ENCODE results near the gene KANSL1. TPM values are rescaled to one million over a fixed set of nuclear protein-coding genes. Genes with fewer than 3 reads are reported as not detected.

The KANSL1 gene
- total and polyA plus RNA-seq, 2 of the 4 experiments (the other 2 are of a cell fraction): 19.1 to 49.6 TPM

DNA sequence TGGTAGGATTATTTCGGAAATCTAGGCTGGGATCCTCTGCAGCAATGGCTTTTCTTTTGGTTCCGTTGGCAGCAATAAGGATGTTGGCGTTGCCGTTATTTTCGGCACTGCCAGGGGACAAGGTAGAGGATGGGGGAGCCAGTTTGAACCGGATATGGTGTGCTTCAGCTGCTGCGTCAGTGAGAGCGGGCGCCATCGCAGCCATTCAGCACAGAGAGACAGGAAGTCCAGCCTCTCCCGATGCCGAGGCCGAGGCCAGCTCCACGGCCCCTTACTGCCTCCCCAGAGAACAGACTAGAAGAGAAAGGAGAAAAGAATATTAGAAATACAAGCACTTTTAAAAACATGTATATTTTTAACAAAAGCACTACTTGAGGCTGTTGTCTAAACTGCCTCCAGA is 21.3 kb downstream of the KANSL1 start:
- H3K79me1 ChIP-seq (ENCODE audit: low read depth in 1 of 2, low read length in 2 of 2): peaks cover 20 to 89% of the 10 kb centered on the region in 2 experiments
- in situ Hi-C loops (cut with MboI; ENCODE audit: low sequenced_read_pairs): no loop called here
- POLR2A ChIA-PET (ENCODE audit: unreplicated experiment): no interaction called here
- H3K9me3 ChIP-seq (ENCODE audit: control insufficient read depth, insufficient read depth, low read length): no peaks in the 10 kb centered on the region
- H4K20me1 ChIP-seq (ENCODE audit: insufficient read depth, low read length): peaks cover 98% of the 10 kb centered on the region
- H3K18ac ChIP-seq (ENCODE audit: low read depth, low read length): no peak overlapping the region
- CTCF ChIA-PET: interaction anchor here (0.5 to 1.4 kb wide), 2 partner anchors 21 to 180 kb away, joined by 3 read pairs; partner anchors contain the start of gene KANSL1
- H3K23ac ChIP-seq (ENCODE audit: low read depth, low read length): no peak overlapping the region
- no TSS peak for BruUV-seq (replicated peaks)
- H2BK5ac ChIP-seq (ENCODE audit: low read depth, low read length, poor library complexity, severe bottlenecking): no peak overlapping the region
- no peak overlapping the region for H3K4me2 ChIP-seq (ENCODE audit: low read depth, low read length)
- whole genome bisulfite sequencing, 2 experiments (ENCODE audit: extremely low coverage in 2 of 2, insufficient read length in 1 of 2): no CpG with 5 or more reads among the region's 14 CpGs
- H2AK5ac ChIP-seq (ENCODE audit: low read depth, low read length): no peak overlapping the region
- no peak overlapping the region for H2AFZ ChIP-seq (replicated peaks; ENCODE audit: low read length, poor library complexity)
- DNase-seq (no peak), ATAC-seq (ENCODE audit: low read depth) (no peak)
- H3K9ac ChIP-seq (ENCODE audit: low read depth, low read length): no peak overlapping the region
- H3K9me1 ChIP-seq (ENCODE audit: insufficient read depth, low read length): peaks cover 17% of the 10 kb centered on the region
- dilution Hi-C loops (cut with HindIII; ENCODE audit: low sequenced_read_pairs, unreplicated experiment): no loop called here
- no peak overlapping the region for H3K56ac ChIP-seq (ENCODE audit: extremely low read depth, insufficient read depth, low read length)
- intact Hi-C loops (cut with micrococcal nuclease): no loop called here
- no peak overlapping the region for H2BK15ac ChIP-seq (ENCODE audit: low read depth, low read length)
- no peak overlapping the region for H2BK120ac ChIP-seq (ENCODE audit: low read depth, low read length)
- H3K14ac ChIP-seq (replicated peaks; ENCODE audit: low read depth, low read length): no peak overlapping the region
- H4K8ac ChIP-seq (ENCODE audit: low read depth in 2 of 2, low read length in 2 of 2): no peak overlapping the region
- H3K4ac ChIP-seq (ENCODE audit: low read depth, low read length): no peak overlapping the region
- TF ChIP-seq, protein P1, sequence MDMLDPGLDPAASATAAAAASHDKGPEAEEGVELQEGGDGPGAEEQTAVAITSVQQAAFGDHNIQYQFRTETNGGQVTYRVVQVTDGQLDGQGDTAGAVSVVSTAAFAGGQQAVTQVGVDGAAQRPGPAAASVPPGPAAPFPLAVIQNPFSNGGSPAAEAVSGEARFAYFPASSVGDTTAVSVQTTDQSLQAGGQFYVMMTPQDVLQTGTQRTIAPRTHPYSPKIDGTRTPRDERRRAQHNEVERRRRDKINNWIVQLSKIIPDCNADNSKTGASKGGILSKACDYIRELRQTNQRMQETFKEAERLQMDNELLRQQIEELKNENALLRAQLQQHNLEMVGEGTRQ (IDR thresholded peaks at IDR 0.05; ENCODE audit: low read depth, low read length): no peak
- no peak for TF ChIP-seq MAFK (IDR thresholded peaks at IDR 0.05; ENCODE audit: low read depth, low read length)
- no peak for TF ChIP-seq RFX5 (IDR thresholded peaks at IDR 0.05; ENCODE audit: low read depth, low read length)
- no peak for TF ChIP-seq NFE2L2 (IDR thresholded peaks at IDR 0.05; ENCODE audit: low read depth, low read length)
- no peak for TF ChIP-seq POLR2A (IDR thresholded peaks at IDR 0.05; ENCODE audit: low read depth, low read length)
- no peak for TF ChIP-seq CHD1 (IDR thresholded peaks at IDR 0.05; ENCODE audit: low read depth, low read length)
- TF ChIP-seq, protein P2, sequence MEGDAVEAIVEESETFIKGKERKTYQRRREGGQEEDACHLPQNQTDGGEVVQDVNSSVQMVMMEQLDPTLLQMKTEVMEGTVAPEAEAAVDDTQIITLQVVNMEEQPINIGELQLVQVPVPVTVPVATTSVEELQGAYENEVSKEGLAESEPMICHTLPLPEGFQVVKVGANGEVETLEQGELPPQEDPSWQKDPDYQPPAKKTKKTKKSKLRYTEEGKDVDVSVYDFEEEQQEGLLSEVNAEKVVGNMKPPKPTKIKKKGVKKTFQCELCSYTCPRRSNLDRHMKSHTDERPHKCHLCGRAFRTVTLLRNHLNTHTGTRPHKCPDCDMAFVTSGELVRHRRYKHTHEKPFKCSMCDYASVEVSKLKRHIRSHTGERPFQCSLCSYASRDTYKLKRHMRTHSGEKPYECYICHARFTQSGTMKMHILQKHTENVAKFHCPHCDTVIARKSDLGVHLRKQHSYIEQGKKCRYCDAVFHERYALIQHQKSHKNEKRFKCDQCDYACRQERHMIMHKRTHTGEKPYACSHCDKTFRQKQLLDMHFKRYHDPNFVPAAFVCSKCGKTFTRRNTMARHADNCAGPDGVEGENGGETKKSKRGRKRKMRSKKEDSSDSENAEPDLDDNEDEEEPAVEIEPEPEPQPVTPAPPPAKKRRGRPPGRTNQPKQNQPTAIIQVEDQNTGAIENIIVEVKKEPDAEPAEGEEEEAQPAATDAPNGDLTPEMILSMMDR (conservative IDR thresholded peaks at IDR 0.05; ENCODE audit: low read depth, low read length): no peak
- TF ChIP-seq, protein P3, sequence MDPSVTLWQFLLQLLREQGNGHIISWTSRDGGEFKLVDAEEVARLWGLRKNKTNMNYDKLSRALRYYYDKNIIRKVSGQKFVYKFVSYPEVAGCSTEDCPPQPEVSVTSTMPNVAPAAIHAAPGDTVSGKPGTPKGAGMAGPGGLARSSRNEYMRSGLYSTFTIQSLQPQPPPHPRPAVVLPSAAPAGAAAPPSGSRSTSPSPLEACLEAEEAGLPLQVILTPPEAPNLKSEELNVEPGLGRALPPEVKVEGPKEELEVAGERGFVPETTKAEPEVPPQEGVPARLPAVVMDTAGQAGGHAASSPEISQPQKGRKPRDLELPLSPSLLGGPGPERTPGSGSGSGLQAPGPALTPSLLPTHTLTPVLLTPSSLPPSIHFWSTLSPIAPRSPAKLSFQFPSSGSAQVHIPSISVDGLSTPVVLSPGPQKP (IDR thresholded peaks at IDR 0.05; ENCODE audit: borderline replicate concordance, low read depth, low read length): no peak
- no peak for TF ChIP-seq MXI1 (IDR thresholded peaks at IDR 0.05; ENCODE audit: borderline replicate concordance, low read depth, low read length)
- no peak for TF ChIP-seq CEBPB (IDR thresholded peaks at IDR 0.05; ENCODE audit: low read depth, low read length)
- no peak for TF ChIP-seq BHLHE40 (IDR thresholded peaks at IDR 0.05; ENCODE audit: low read depth, low read length)
- no peak for TF ChIP-seq FOS (IDR thresholded peaks at IDR 0.05; ENCODE audit: low read depth, low read length)
- no peak for TF ChIP-seq RAD21 (IDR thresholded peaks at IDR 0.05; ENCODE audit: low read length)
- no peak for TF ChIP-seq RCOR1 (IDR thresholded peaks at IDR 0.05; ENCODE audit: insufficient replicate concordance, low read length)
- H2AK9ac ChIP-seq (replicated peaks; ENCODE audit: low read depth, low read length, poor library complexity): no peak overlapping the region
- no peaks in the 10 kb centered on the region for H3K27me3 ChIP-seq (ENCODE audit: control insufficient read depth, insufficient read depth, low read length)
- no peak overlapping the region for H3K4me3 ChIP-seq (ENCODE audit: insufficient read depth, low read depth, low read length)
- peaks cover 13% of the 10 kb centered on the region for H3K4me1 ChIP-seq (ENCODE audit: control insufficient read depth, insufficient read depth, low read length)
- no peak overlapping the region for H4K91ac ChIP-seq (ENCODE audit: insufficient read depth, low read depth, low read length)
- H2BK20ac ChIP-seq (ENCODE audit: low read depth, low read length): no peak overlapping the region
- H3K36me3 ChIP-seq (ENCODE audit: control insufficient read depth, insufficient read depth, low read length): peaks cover 20% of the 10 kb centered on the region
- H3K27ac ChIP-seq (ENCODE audit: insufficient read depth, low read length): no peak overlapping the region
- no peak overlapping the region for H4K5ac ChIP-seq (ENCODE audit: low read depth, low read length)

Data from IMR-90 (cell line).